CD4-positive, alpha-beta T cell treated with Interleukin-21 for 1 hour (primary cell): ENCODE measurements around the gene RARS2.
"Not testable (repeated sequence)": the region's sequence is repeated elsewhere in the genome, so short reads cannot be mapped to it uniquely, and the experiment has no call there.

Experiments used
- DNase-seq: peaks from one replicate; pipeline ENCODE4 v3.0.0-alpha.2; 2020

Gene RARS2

GRCh38 chr6:87498048-87498447, 91.7 kb downstream of the RARS2 start:
- no peak for DNase-seq

GRCh38 chr6:87494761-87495422, 94.9 kb downstream of the RARS2 start:
- DNase-seq, result no peak

- DNase-seq, result not testable (repeated sequence)
These were observed 100.5 kb downstream of the RARS2 start for GRCh38 chr6:87489326-87489725.

GRCh38 chr6:87487555-87487954, 102.2 kb downstream of the RARS2 start:
- DNase-seq, result no peak

- no peak for DNase-seq
These were observed 105.3 kb downstream of the RARS2 start for GRCh38 chr6:87484491-87484890.

- DNase-seq, result peak; percentile 6
These were observed 105.9 kb downstream of the RARS2 start for GRCh38 chr6:87483929-87484328.

GRCh38 chr6:87482366-87482765, 107.4 kb downstream of the RARS2 start:
- DNase-seq, result no peak

GRCh38 chr6:87481931-87482330, 107.9 kb downstream of the RARS2 start:
- no peak for DNase-seq

- no peak for DNase-seq
These were observed 116.3 kb downstream of the RARS2 start for GRCh38 chr6:87473419-87473903.

GRCh38 chr6:87472525-87473418, 117.0 kb downstream of the RARS2 start, which contains the start of gene SLC35A1:
Gene SLC35A1 (plus strand): TSS chr6:87472974. CDS start chr6:87473004, 30 bp downstream.
- DNase-seq, result peak; percentile 86

GRCh38 chr6:87465051-87465450, 124.7 kb downstream of the RARS2 start:
- DNase-seq, result no peak
